K562 treated with DMSO at 1 percent for 48 hours (cell line): Measurements from ENCODE around the gene MEGF11. TPM values are rescaled to one million over a fixed set of nuclear protein-coding genes. Genes with fewer than 3 reads are reported as not detected.

Experiments used
- total RNA-seq: library from RNA; unstranded; fragments of 300-600 nt; gene quantifications from 2 replicates; pipeline ENCODE4 v1.2.3, GENCODE V29; 2022; ENCODE audit warnings: low replicate concordance; ENCODE audit errors: extremely low read depth

MEGF11 gene
- total RNA-seq, result not detected in 2 replicates

GRCh38 chr15:66253418-66254088, at the start of gene MEGF11:
TSS of gene MEGF11 (minus strand) at chr15:66253750. CDS start at chr15:66128403, 125,347 bp downstream.

GRCh38 chr15:66293419-66294156, 40.0 kb upstream of the MEGF11 start, which contains the start of gene DIS3L:
TSS of gene DIS3L (plus strand) at chr15:66293568. CDS start at chr15:66293597, 29 bp downstream.

GRCh38 chr15:65869126-65869953, 384.2 kb downstream of the MEGF11 start, which contains the start of gene RAB11A:
TSS of gene RAB11A (plus strand) at chr15:65869491. CDS start at chr15:65869586, 95 bp downstream.

Other genes with a start within 250 kb of the MEGF11 start
- not detected in 2 replicates for gene DIS3L, start 39.8 kb upstream of the MEGF11 start, total RNA-seq
- not detected in 2 replicates for gene TIPIN, start 102.9 kb upstream of the MEGF11 start, total RNA-seq
- gene MAP2K1, start 133.2 kb upstream of the MEGF11 start, total RNA-seq, result 316 TPM in 1 of 2 replicates, not detected in the other
- gene SNAPC5, start 244.0 kb upstream of the MEGF11 start, total RNA-seq, result not detected in 2 replicates